HepG2 (cell line): ENCODE data around the gene PTGES3. TPM values are rescaled to one million over a fixed set of nuclear protein-coding genes. Genes with fewer than 3 reads are reported as not detected.

Experiments used
- ARNT2 ChIP-seq: sonication (generic); formaldehyde crosslinking; IDR thresholded peaks from 2 replicates; pipeline ENCODE4 v1.8.0; 2022; ENCODE audit warnings: mild to moderate bottlenecking, low read depth, missing genetic modification reagents, moderate library complexity
- CHD2 ChIP-seq: IDR thresholded peaks from 2 replicates; pipeline ENCODE4 v1.6.1; 2011; ENCODE audit warnings: low read depth, low read length, improper control_type of control experiment
- CHD4 ChIP-seq: fragments of 200-600 bp; sonication (generic); IDR thresholded peaks from 2 replicates; pipeline ENCODE4 v1.7.0; 2017; ENCODE audit warnings: mild to moderate bottlenecking, low read length, borderline replicate concordance
- FOSL1 ChIP-seq: sonication (generic); formaldehyde crosslinking; IDR thresholded peaks from 2 replicates; pipeline ENCODE4 v1.9.0; 2021; ENCODE audit warnings: missing genetic modification reagents, borderline replicate concordance
- FOXK2 ChIP-seq: fragments of 450-650 bp; IDR thresholded peaks from 2 replicates; pipeline ENCODE4 v1.6.1; 2016
- HMGA1 ChIP-seq: sonication (generic); formaldehyde crosslinking; conservative IDR thresholded peaks from 2 replicates; pipeline ENCODE4 v1.4.0; 2020; ENCODE audit warnings: missing genetic modification reagents
- KAT2B ChIP-seq: fragments of 150-350 bp; IDR thresholded peaks from 2 replicates; pipeline ENCODE4 v1.6.1; 2014; ENCODE audit warnings: low read depth, low read length, borderline replicate concordance
- MAFK ChIP-seq, 2 experiments: IDR thresholded peaks in 1 of 2; conservative IDR thresholded peaks in 1 of 2; 2 replicates each; pipeline ENCODE4 v1.6.1; 2011; ENCODE audit warnings: improper control_type of control experiment in 2 of 2, low read length in 2 of 2
- MEF2D ChIP-seq: sonication (generic); formaldehyde crosslinking; IDR thresholded peaks from 2 replicates; pipeline ENCODE4 v1.5.1; 2020; ENCODE audit warnings: mild to moderate bottlenecking, missing genetic modification reagents
- MTA3 ChIP-seq: sonication (generic); formaldehyde crosslinking; IDR thresholded peaks from 2 replicates; pipeline ENCODE4 v1.4.0; 2020; ENCODE audit warnings: missing genetic modification reagents
- NFKBIZ ChIP-seq: IDR thresholded peaks from 2 replicates; pipeline ENCODE4 v1.6.1; 2018; ENCODE audit warnings: missing genetic modification reagents, missing compliant biosample characterization
- SMAD1 ChIP-seq: sonication (generic); formaldehyde crosslinking; IDR thresholded peaks from 2 replicates; pipeline ENCODE4 v1.4.0; 2020; ENCODE audit warnings: missing genetic modification reagents, low read depth, mild to moderate bottlenecking, borderline replicate concordance
- SMARCE1 ChIP-seq: fragments of 450-650 bp; IDR thresholded peaks from 2 replicates; pipeline ENCODE4 v1.6.1; 2017; ENCODE audit warnings: borderline replicate concordance
- SOX13 ChIP-seq, 3 experiments: fragments of 450-650 bp in 1 of 3; sonication (generic) in 1 of 3; formaldehyde crosslinking in 1 of 3; IDR thresholded peaks in 2 of 3; conservative IDR thresholded peaks in 1 of 3; 2 replicates each; pipeline versions ENCODE4 v1.5.0 to v1.6.1; 2016 to 2020; ENCODE audit warnings: antibody characterized with exemption in 1 of 3, mild to moderate bottlenecking in 1 of 3, missing compliant biosample characterization in 1 of 3, missing genetic modification reagents in 1 of 3, moderate library complexity in 1 of 3
- TOE1 ChIP-seq: sonication (generic); formaldehyde crosslinking; IDR thresholded peaks from 2 replicates; pipeline ENCODE4 v1.4.0; 2020; ENCODE audit warnings: mild to moderate bottlenecking, missing genetic modification reagents
- U2AF2 ChIP-seq: fragments of 200-400 bp; formaldehyde crosslinking; IDR thresholded peaks from 2 replicates; pipeline ENCODE4 v1.6.1; 2017; ENCODE audit warnings: low read depth, mild to moderate bottlenecking, low read length
- ZNF101 ChIP-seq: sonication (generic); formaldehyde crosslinking; IDR thresholded peaks from 2 replicates; pipeline ENCODE4 v1.4.0; 2020; ENCODE audit warnings: mild to moderate bottlenecking, low read depth, missing genetic modification reagents, borderline replicate concordance
- ZNF230 ChIP-seq: sonication (generic); formaldehyde crosslinking; IDR thresholded peaks from 2 replicates; pipeline ENCODE4 v1.4.0; 2020; ENCODE audit warnings: mild to moderate bottlenecking, missing genetic modification reagents
- ZNF513 ChIP-seq: sonication (generic); formaldehyde crosslinking; conservative IDR thresholded peaks from 2 replicates; pipeline ENCODE4 v1.5.0; 2020; ENCODE audit warnings: missing genetic modification reagents
- ZSCAN21 ChIP-seq: sonication (generic); formaldehyde crosslinking; IDR thresholded peaks from 2 replicates; pipeline ENCODE4 v1.8.0; 2022; ENCODE audit warnings: mild to moderate bottlenecking, missing genetic modification reagents, moderate library complexity, borderline replicate concordance
- polyA plus RNA-seq, 8 experiments: library from polyadenylated mRNA; depleted of rRNA in 3 of 8; stranded (reverse) in 7 of 8; unstranded in 1 of 8; fragments of >200 nt; fragmentation: Illumina TruSeq in 4 of 8; extraction: Trizol in 4 of 8; gene quantifications; 2 replicates each; pipeline versions ENCODE4 v1.2.1 to v1.2.3, GENCODE V29; 2011 to 2016; ENCODE audit warnings: low read depth in 4 of 8, missing spikeins in 1 of 8, mixed read lengths in 1 of 8; ENCODE audit not compliant: insufficient read depth in 1 of 8
- total RNA-seq, 5 experiments: library from RNA; depleted of rRNA; stranded (reverse); fragments of >200 nt; fragmentation: Illumina TruSeq; extraction: Trizol; gene quantifications; 2 replicates each; pipeline ENCODE4 v1.2.3, GENCODE V29; 2016; ENCODE audit warnings: low read depth in 1 of 5
- TF ChIP-seq, protein P1 (sequence below): sonication (generic); formaldehyde crosslinking; IDR thresholded peaks from 2 replicates; pipeline ENCODE4; 2020; ENCODE audit warnings: missing genetic modification reagents, mild to moderate bottlenecking, borderline replicate concordance
- TF ChIP-seq, protein P2 (sequence below): sonication (generic); formaldehyde crosslinking; IDR thresholded peaks from 2 replicates; pipeline ENCODE4 v1.5.1; 2020; ENCODE audit warnings: mild to moderate bottlenecking, missing genetic modification reagents, borderline replicate concordance
- TF ChIP-seq, protein P3 (sequence below): sonication (generic); formaldehyde crosslinking; IDR thresholded peaks from 2 replicates; pipeline ENCODE4 v1.8.0; 2022; ENCODE audit warnings: mild to moderate bottlenecking, missing genetic modification reagents, moderate library complexity

The PTGES3 gene
- total and polyA plus RNA-seq, 2 of the 13 experiments (the other 11 are each of a cell fraction or from before 2014, with no cell fraction given): 54.4 to 159 TPM

- peak; percentile 52 for TF ChIP-seq SOX13 (IDR thresholded peaks at IDR 0.05)
- peak in 1 of 2 experiments; percentile 59; a peak in 1 of 4 replicates for TF ChIP-seq SOX13 (CRISPR knock-in tag; conservative IDR thresholded peaks at IDR 0.05 in 1 of 2, IDR thresholded peaks at IDR 0.05 in 1 of 2)
- TF ChIP-seq FOSL1 (CRISPR knock-in tag): no peak
- TF ChIP-seq FOXK2: peak; percentile 78
- no peak for TF ChIP-seq MAFK (conservative IDR thresholded peaks at IDR 0.05 in 1 of 2, IDR thresholded peaks at IDR 0.05 in 1 of 2; ENCODE audit: low read length in 2 of 2)
- TF ChIP-seq, protein P1, sequence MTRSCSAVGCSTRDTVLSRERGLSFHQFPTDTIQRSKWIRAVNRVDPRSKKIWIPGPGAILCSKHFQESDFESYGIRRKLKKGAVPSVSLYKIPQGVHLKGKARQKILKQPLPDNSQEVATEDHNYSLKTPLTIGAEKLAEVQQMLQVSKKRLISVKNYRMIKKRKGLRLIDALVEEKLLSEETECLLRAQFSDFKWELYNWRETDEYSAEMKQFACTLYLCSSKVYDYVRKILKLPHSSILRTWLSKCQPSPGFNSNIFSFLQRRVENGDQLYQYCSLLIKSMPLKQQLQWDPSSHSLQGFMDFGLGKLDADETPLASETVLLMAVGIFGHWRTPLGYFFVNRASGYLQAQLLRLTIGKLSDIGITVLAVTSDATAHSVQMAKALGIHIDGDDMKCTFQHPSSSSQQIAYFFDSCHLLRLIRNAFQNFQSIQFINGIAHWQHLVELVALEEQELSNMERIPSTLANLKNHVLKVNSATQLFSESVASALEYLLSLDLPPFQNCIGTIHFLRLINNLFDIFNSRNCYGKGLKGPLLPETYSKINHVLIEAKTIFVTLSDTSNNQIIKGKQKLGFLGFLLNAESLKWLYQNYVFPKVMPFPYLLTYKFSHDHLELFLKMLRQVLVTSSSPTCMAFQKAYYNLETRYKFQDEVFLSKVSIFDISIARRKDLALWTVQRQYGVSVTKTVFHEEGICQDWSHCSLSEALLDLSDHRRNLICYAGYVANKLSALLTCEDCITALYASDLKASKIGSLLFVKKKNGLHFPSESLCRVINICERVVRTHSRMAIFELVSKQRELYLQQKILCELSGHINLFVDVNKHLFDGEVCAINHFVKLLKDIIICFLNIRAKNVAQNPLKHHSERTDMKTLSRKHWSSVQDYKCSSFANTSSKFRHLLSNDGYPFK (CRISPR knock-in tag): no peak
- TF ChIP-seq ARNT2 (CRISPR knock-in tag): no peak; the same call in 1 of the 2 replicates
- TF ChIP-seq SMAD1 (CRISPR knock-in tag): no peak
- no peak for TF ChIP-seq ZNF101 (CRISPR knock-in tag)
- TF ChIP-seq CHD4: no peak
- no peak for TF ChIP-seq U2AF2
- TF ChIP-seq, protein P2, sequence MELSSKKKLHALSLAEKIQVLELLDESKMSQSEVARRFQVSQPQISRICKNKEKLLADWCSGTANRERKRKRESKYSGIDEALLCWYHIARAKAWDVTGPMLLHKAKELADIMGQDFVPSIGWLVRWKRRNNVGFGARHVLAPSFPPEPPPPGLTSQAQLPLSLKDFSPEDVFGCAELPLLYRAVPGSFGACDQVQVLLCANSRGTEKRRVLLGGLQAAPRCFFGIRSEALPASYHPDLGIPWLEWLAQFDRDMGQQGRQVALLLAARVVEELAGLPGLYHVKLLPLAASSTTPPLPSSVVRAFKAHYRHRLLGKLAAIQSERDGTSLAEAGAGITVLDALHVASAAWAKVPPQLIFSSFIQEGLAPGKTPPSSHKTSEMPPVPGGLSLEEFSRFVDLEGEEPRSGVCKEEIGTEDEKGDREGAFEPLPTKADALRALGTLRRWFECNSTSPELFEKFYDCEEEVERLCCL (CRISPR knock-in tag): no peak
- TF ChIP-seq, protein P3, sequence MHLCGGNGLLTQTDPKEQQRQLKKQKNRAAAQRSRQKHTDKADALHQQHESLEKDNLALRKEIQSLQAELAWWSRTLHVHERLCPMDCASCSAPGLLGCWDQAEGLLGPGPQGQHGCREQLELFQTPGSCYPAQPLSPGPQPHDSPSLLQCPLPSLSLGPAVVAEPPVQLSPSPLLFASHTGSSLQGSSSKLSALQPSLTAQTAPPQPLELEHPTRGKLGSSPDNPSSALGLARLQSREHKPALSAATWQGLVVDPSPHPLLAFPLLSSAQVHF (CRISPR knock-in tag): no peak
- TF ChIP-seq NFKBIZ (CRISPR knock-in tag): no peak; the same call in 1 of the 2 replicates
- TF ChIP-seq KAT2B: no peak
- TF ChIP-seq MTA3: no peak
- no peak for TF ChIP-seq HMGA1 (CRISPR knock-in tag)
- TF ChIP-seq ZNF230 (CRISPR knock-in tag): no peak
- TF ChIP-seq SMARCE1: no peak
- TF ChIP-seq TOE1 (CRISPR knock-in tag): 0 out of 2 replicates have a peak, but pooled peaks have one; percentile 70
- no peak for TF ChIP-seq ZSCAN21 (CRISPR knock-in tag)
- TF ChIP-seq ZNF513: no peak
- TF ChIP-seq MEF2D: peak; percentile 42; the same call in 1 of the 2 replicates
- TF ChIP-seq CHD2: peak; percentile 83
Observed at GRCh38 chr12:56636675-56637540, 51.2 kb downstream of the PTGES3 start (continued).
